HepG2 (cell line): ENCODE data around the gene GOT1. TPM values are rescaled to one million over a fixed set of nuclear protein-coding genes. Genes with fewer than 3 reads are reported as not detected.

ENCODE experiments used
- KDM5B ChIP-seq: sonication (generic); formaldehyde crosslinking; IDR thresholded peaks from 2 replicates; pipeline ENCODE4 v1.4.0; 2020; ENCODE audit warnings: missing genetic modification reagents, mild to moderate bottlenecking, borderline replicate concordance
- KDM6A ChIP-seq: IDR thresholded peaks from 2 replicates; pipeline ENCODE4 v1.6.1; 2016; ENCODE audit warnings: low read depth
- MTF1 ChIP-seq: sonication (generic); formaldehyde crosslinking; IDR thresholded peaks from 2 replicates; pipeline ENCODE4 v1.5.0; 2020; ENCODE audit warnings: missing genetic modification reagents
- NFKB2 ChIP-seq: sonication (generic); formaldehyde crosslinking; IDR thresholded peaks from 2 replicates; pipeline ENCODE4 v1.4.0; 2020; ENCODE audit warnings: missing genetic modification reagents, borderline replicate concordance
- POLR2G ChIP-seq: fragments of 200-400 bp; formaldehyde crosslinking; IDR thresholded peaks from 2 replicates; pipeline ENCODE4 v1.6.1; 2018; ENCODE audit warnings: mild to moderate bottlenecking, low read depth, low read length, moderate library complexity
- RBM39 ChIP-seq: fragments of 200-400 bp; formaldehyde crosslinking; IDR thresholded peaks from one replicate; pipeline ENCODE4 v1.6.1; 2018; ENCODE audit warnings: antibody characterized with exemption, mild to moderate bottlenecking, low read depth, low read length; ENCODE audit not compliant: poor library complexity, severe bottlenecking
- SMARCE1 ChIP-seq: fragments of 450-650 bp; IDR thresholded peaks from 2 replicates; pipeline ENCODE4 v1.6.1; 2017; ENCODE audit warnings: borderline replicate concordance
- SRSF9 ChIP-seq: fragments of 200-400 bp; formaldehyde crosslinking; IDR thresholded peaks from 2 replicates; pipeline ENCODE4 v1.6.1; 2018; ENCODE audit warnings: borderline replicate concordance, mild to moderate bottlenecking, low read depth, low read length; ENCODE audit not compliant: insufficient read depth, poor library complexity, severe bottlenecking
- ZNF550 ChIP-seq: sonication (generic); formaldehyde crosslinking; IDR thresholded peaks from 2 replicates; pipeline ENCODE4 v1.4.0; 2020; ENCODE audit warnings: mild to moderate bottlenecking, missing genetic modification reagents, borderline replicate concordance
- ZNF747 ChIP-seq: sonication (generic); formaldehyde crosslinking; IDR thresholded peaks from 2 replicates; pipeline ENCODE4 v1.8.1; 2023; ENCODE audit warnings: missing genetic modification reagents, mild to moderate bottlenecking, borderline replicate concordance
- ZNF749 ChIP-seq: sonication (generic); formaldehyde crosslinking; IDR thresholded peaks from 2 replicates; pipeline ENCODE4 v1.8.0; 2022; ENCODE audit warnings: mild to moderate bottlenecking, missing genetic modification reagents, moderate library complexity, borderline replicate concordance
- polyA plus RNA-seq, 8 experiments: library from polyadenylated mRNA; depleted of rRNA in 3 of 8; stranded (reverse) in 7 of 8; unstranded in 1 of 8; fragments of >200 nt; fragmentation: Illumina TruSeq in 4 of 8; extraction: Trizol in 4 of 8; gene quantifications; 2 replicates each; pipeline versions ENCODE4 v1.2.1 to v1.2.3, GENCODE V29; 2011 to 2016; ENCODE audit warnings: low read depth in 4 of 8, missing spikeins in 1 of 8, mixed read lengths in 1 of 8; ENCODE audit not compliant: insufficient read depth in 1 of 8
- total RNA-seq, 5 experiments: library from RNA; depleted of rRNA; stranded (reverse); fragments of >200 nt; fragmentation: Illumina TruSeq; extraction: Trizol; gene quantifications; 2 replicates each; pipeline ENCODE4 v1.2.3, GENCODE V29; 2016; ENCODE audit warnings: low read depth in 1 of 5
- TF ChIP-seq, protein P1 (sequence below): sonication (generic); formaldehyde crosslinking; IDR thresholded peaks from 2 replicates; pipeline ENCODE4 v1.4.0; 2020; ENCODE audit warnings: missing genetic modification reagents
- TF ChIP-seq, protein P2 (sequence below): sonication (generic); formaldehyde crosslinking; IDR thresholded peaks from 2 replicates; pipeline ENCODE4 v1.8.0; 2022; ENCODE audit warnings: mild to moderate bottlenecking, missing genetic modification reagents, moderate library complexity
- TF ChIP-seq, protein P3 (sequence below): sonication (generic); formaldehyde crosslinking; IDR thresholded peaks from 2 replicates; pipeline ENCODE4 v1.4.0; 2020; ENCODE audit warnings: missing genetic modification reagents
- TF ChIP-seq, protein P4 (sequence below): sonication (generic); formaldehyde crosslinking; IDR thresholded peaks from 2 replicates; pipeline ENCODE4 v1.5.0; 2020; ENCODE audit warnings: missing genetic modification reagents, mild to moderate bottlenecking, borderline replicate concordance
- TF ChIP-seq, protein P5 (sequence below): sonication (generic); formaldehyde crosslinking; IDR thresholded peaks from 2 replicates; pipeline ENCODE4 v1.8.0; 2022; ENCODE audit warnings: mild to moderate bottlenecking, missing genetic modification reagents, moderate library complexity
- TF ChIP-seq, protein P6 (sequence below): sonication (generic); formaldehyde crosslinking; IDR thresholded peaks from 2 replicates; pipeline ENCODE4 v1.5.1; 2020; ENCODE audit warnings: missing genetic modification reagents, mild to moderate bottlenecking, borderline replicate concordance

The GOT1 gene
- total and polyA plus RNA-seq, 2 of the 13 experiments (the other 11 are each of a cell fraction or from before 2014, with no cell fraction given): 81.2 to 102 TPM

DNA sequence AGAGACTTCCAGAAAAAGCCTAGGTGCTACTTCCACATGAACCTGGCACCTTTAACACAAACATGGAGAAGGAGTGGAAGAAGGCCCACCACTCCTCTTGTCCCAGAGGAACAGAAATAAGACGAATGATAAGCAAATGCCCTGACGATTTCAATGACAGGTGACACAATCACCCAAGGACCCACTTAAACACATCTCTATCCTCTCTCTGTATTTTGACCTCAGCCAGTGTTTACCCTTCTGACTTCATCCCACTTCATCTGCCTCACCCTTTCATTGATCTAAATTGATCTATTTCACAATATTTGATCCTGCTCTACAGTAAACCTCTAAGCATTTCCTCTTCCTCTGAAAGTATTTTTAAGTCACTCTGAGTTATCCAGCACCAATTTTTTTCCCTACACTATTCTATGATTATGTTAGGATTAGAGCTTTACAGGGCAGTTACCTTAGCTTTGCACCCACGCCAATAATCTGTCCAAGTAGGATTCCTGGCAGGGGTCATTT lies 9.1 kb downstream of the GOT1 start (continued):
- TF ChIP-seq, protein P1, sequence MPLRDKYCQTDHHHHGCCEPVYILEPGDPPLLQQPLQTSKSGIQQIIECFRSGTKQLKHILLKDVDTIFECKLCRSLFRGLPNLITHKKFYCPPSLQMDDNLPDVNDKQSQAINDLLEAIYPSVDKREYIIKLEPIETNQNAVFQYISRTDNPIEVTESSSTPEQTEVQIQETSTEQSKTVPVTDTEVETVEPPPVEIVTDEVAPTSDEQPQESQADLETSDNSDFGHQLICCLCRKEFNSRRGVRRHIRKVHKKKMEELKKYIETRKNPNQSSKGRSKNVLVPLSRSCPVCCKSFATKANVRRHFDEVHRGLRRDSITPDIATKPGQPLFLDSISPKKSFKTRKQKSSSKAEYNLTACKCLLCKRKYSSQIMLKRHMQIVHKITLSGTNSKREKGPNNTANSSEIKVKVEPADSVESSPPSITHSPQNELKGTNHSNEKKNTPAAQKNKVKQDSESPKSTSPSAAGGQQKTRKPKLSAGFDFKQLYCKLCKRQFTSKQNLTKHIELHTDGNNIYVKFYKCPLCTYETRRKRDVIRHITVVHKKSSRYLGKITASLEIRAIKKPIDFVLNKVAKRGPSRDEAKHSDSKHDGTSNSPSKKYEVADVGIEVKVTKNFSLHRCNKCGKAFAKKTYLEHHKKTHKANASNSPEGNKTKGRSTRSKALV (CRISPR knock-in tag): peak; percentile 25; the same call in 1 of the 2 replicates
- TF ChIP-seq KDM6A (peak; percentile 65; the same call in 1 of the 2 replicates), SMARCE1 (no peak), NFKB2 (CRISPR knock-in tag) (no peak), POLR2G (0 out of 2 replicates have a peak, but pooled peaks have one; percentile 43), ZNF747 (CRISPR knock-in tag) (no peak), RBM39 (no peak), SRSF9 (no peak), KDM5B (CRISPR knock-in tag) (no peak), ZNF749 (no peak), ZNF550 (CRISPR knock-in tag) (no peak), MTF1 (0 out of 2 replicates have a peak, but pooled peaks have one; percentile 42)
- TF ChIP-seq, protein P2, sequence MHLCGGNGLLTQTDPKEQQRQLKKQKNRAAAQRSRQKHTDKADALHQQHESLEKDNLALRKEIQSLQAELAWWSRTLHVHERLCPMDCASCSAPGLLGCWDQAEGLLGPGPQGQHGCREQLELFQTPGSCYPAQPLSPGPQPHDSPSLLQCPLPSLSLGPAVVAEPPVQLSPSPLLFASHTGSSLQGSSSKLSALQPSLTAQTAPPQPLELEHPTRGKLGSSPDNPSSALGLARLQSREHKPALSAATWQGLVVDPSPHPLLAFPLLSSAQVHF (CRISPR knock-in tag): no peak
- TF ChIP-seq, protein P3, sequence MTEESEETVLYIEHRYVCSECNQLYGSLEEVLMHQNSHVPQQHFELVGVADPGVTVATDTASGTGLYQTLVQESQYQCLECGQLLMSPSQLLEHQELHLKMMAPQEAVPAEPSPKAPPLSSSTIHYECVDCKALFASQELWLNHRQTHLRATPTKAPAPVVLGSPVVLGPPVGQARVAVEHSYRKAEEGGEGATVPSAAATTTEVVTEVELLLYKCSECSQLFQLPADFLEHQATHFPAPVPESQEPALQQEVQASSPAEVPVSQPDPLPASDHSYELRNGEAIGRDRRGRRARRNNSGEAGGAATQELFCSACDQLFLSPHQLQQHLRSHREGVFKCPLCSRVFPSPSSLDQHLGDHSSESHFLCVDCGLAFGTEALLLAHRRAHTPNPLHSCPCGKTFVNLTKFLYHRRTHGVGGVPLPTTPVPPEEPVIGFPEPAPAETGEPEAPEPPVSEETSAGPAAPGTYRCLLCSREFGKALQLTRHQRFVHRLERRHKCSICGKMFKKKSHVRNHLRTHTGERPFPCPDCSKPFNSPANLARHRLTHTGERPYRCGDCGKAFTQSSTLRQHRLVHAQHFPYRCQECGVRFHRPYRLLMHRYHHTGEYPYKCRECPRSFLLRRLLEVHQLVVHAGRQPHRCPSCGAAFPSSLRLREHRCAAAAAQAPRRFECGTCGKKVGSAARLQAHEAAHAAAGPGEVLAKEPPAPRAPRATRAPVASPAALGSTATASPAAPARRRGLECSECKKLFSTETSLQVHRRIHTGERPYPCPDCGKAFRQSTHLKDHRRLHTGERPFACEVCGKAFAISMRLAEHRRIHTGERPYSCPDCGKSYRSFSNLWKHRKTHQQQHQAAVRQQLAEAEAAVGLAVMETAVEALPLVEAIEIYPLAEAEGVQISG (CRISPR knock-in tag): 0 out of 2 replicates have a peak, but pooled peaks have one; percentile 26
- TF ChIP-seq, protein P4, sequence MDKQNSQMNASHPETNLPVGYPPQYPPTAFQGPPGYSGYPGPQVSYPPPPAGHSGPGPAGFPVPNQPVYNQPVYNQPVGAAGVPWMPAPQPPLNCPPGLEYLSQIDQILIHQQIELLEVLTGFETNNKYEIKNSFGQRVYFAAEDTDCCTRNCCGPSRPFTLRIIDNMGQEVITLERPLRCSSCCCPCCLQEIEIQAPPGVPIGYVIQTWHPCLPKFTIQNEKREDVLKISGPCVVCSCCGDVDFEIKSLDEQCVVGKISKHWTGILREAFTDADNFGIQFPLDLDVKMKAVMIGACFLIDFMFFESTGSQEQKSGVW (CRISPR knock-in tag): no peak
- TF ChIP-seq, protein P5, sequence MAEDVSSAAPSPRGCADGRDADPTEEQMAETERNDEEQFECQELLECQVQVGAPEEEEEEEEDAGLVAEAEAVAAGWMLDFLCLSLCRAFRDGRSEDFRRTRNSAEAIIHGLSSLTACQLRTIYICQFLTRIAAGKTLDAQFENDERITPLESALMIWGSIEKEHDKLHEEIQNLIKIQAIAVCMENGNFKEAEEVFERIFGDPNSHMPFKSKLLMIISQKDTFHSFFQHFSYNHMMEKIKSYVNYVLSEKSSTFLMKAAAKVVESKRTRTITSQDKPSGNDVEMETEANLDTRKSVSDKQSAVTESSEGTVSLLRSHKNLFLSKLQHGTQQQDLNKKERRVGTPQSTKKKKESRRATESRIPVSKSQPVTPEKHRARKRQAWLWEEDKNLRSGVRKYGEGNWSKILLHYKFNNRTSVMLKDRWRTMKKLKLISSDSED: no peak
- TF ChIP-seq, protein P6, sequence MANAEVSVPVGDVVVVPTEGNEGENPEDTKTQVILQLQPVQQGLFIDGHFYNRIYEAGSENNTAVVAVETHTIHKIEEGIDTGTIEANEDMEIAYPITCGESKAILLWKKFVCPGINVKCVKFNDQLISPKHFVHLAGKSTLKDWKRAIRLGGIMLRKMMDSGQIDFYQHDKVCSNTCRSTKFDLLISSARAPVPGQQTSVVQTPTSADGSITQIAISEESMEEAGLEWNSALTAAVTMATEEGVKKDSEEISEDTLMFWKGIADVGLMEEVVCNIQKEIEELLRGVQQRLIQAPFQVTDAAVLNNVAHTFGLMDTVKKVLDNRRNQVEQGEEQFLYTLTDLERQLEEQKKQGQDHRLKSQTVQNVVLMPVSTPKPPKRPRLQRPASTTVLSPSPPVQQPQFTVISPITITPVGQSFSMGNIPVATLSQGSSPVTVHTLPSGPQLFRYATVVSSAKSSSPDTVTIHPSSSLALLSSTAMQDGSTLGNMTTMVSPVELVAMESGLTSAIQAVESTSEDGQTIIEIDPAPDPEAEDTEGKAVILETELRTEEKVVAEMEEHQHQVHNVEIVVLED: no peak
